T-helper 22 cell (primary cell): ENCODE data around the gene FAM180A.

Experiments used
- DNase-seq: peaks from one replicate; pipeline ENCODE4 v3.0.0-alpha.2; 2020; ENCODE audit warnings: low read depth

Gene FAM180A

GRCh38 chr7:135681762-135682161 lies 66.9 kb downstream of the FAM180A start:
- no peak for DNase-seq
